Activated T-cell treated with anti-CD3 and anti-CD28 coated beads, Interleukin-2, amount 50 U/mL, for 72 hours (primary cell): Measurements from ENCODE around the gene TMA7. TPM values are rescaled to one million over a fixed set of nuclear protein-coding genes. Genes with fewer than 3 reads are reported as not detected.

Experiments
- ATAC-seq, 2 donors: fragments of 150-1000 bp; cut with Tn5 transposase; replicated peaks in 1 of 2; 2 replicates each; pipeline ENCODE4 v1.10.0; 2021; ENCODE audit warnings: moderate library complexity in 2 of 2, mild to moderate bottlenecking in 1 of 2
- DNase-seq, 2 donors: peaks; one replicate each; pipeline ENCODE4 v3.0.0; 2021 to 2022; ENCODE audit warnings: mixed read lengths in 1 of 2
- H3K27ac Mint-ChIP-seq: one replicate; pipeline ENCODE4 v1.8.0; 2022; ENCODE audit warnings: mild to moderate bottlenecking, moderate library complexity, mixed read lengths
- H3K27me3 Mint-ChIP-seq: one replicate; pipeline ENCODE4 v1.8.0; 2022; ENCODE audit warnings: low read depth, mixed read lengths
- H3K36me3 Mint-ChIP-seq, 2 donors: one replicate each; pipeline ENCODE4 v1.8.0; 2022; ENCODE audit warnings: mixed read lengths in 2 of 2, mild to moderate bottlenecking in 1 of 2; ENCODE audit not compliant: insufficient read depth in 2 of 2
- H3K4me1 Mint-ChIP-seq: one replicate; pipeline ENCODE4 v1.8.0; 2022; ENCODE audit warnings: low read depth, mixed read lengths
- H3K4me3 Mint-ChIP-seq, 2 donors: one replicate each; pipeline ENCODE4 v1.8.0; 2022; ENCODE audit warnings: mild to moderate bottlenecking in 2 of 2, mixed read lengths in 2 of 2, moderate library complexity in 2 of 2
- H3K9me3 Mint-ChIP-seq, 2 donors: one replicate each; pipeline ENCODE4 v1.8.0; 2022; ENCODE audit warnings: mixed read lengths in 2 of 2
- total RNA-seq, 2 donors: library from RNA; stranded (reverse); gene quantifications; one replicate each; pipeline ENCODE4 v1.2.3, GENCODE V29; 2022

TMA7 gene
- total RNA-seq, 2 donors from 2014 or later: 263 to 285 TPM

DNA sequence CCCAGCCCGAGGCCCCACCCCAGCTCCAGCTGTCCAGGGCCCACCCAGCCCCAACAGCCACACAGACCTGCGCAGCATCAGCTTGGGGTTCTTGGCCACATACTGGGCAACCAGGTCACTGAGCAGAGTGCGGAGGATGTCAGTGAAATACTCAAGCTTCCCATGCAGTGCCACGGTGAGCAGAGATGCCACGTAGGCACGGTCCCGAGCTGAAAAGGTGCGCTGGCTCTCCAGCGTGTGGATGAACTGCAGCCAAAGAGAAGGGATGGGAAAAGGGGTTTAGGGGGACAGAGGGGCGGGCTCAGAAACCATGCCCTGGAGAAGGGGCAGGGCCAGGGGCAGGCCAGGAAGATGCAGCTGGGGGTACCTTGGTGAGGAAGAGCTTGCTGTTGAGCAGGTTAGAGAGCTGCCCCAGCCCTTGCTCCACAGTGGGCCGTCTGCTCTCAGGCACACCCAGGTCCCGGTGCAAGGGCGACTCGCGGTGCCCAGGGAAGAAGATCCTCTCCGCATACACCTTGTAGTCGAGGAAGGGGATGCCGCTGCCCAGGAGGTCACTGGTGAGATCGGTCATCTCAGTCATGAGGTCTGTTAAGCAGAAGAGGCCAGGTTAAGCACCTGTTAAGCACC, 27.6 kb upstream of the TMA7 start:
- H3K36me3 Mint-ChIP-seq: no peaks in the 10 kb centered on the region
- no peaks in the 10 kb centered on the region for H3K9me3 Mint-ChIP-seq
- ATAC-seq (no peak), DNase-seq (no peak)
- H3K27ac Mint-ChIP-seq: no peak overlapping the region
- H3K4me3 Mint-ChIP-seq: no peak overlapping the region
- no peaks in the 10 kb centered on the region for H3K4me1 Mint-ChIP-seq
- H3K27me3 Mint-ChIP-seq: no peaks in the 10 kb centered on the region

DNA sequence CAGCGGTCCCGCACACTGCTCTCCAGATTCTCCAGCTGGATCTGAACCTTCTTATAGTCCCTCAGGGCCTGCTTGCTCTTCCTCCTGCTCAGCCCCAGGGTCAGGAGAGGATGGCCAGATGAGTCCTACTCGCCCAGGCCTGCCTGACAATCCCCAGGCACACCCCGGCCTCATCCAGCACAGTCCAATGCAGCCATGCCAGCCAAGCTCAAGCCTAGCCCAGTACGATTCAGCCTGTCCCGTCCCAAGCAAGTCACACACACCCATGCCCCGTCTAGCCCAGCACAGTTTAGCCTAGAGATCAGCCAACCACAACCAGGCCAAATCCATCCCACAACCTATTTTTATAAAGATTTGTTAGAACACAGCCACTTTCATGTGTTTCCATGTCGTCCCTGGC, 27.0 kb upstream of the TMA7 start:
- Mint-ChIP-seq H3K4me3 (no peak overlapping the region), H3K27me3 (no peaks in the 10 kb centered on the region), H3K36me3 (no peaks in the 10 kb centered on the region), H3K9me3 (no peaks in the 10 kb centered on the region), H3K4me1 (no peaks in the 10 kb centered on the region), H3K27ac (no peak overlapping the region)
- DNase-seq (no peak), ATAC-seq (no peak)

DNA sequence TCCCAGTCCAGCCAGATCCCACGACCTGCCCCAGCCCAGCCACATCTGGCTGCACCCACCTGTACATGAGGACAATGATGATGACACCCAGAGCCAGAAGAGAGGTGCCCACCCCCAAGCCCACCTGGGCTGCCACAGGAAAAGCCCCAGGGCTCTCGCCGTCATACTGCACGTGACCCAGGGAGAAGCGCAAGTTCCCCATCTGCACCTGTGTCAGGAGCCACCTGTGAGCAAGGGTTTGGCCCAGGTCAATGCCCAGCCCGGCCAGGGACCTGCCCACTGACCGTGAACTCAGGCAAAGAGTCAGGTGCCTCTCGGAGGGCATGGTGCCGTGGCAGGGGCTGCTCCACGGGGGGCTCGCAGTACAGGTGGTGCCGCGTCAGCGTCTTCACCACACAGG, 26.4 kb upstream of the TMA7 start:
- no peaks in the 10 kb centered on the region for H3K27me3 Mint-ChIP-seq
- H3K27ac Mint-ChIP-seq: no peak overlapping the region
- no peaks in the 10 kb centered on the region for H3K36me3 Mint-ChIP-seq
- ATAC-seq: no peak
- H3K9me3 Mint-ChIP-seq: no peaks in the 10 kb centered on the region
- no peak overlapping the region for H3K4me3 Mint-ChIP-seq
- no peak for DNase-seq
- no peaks in the 10 kb centered on the region for H3K4me1 Mint-ChIP-seq

DNA sequence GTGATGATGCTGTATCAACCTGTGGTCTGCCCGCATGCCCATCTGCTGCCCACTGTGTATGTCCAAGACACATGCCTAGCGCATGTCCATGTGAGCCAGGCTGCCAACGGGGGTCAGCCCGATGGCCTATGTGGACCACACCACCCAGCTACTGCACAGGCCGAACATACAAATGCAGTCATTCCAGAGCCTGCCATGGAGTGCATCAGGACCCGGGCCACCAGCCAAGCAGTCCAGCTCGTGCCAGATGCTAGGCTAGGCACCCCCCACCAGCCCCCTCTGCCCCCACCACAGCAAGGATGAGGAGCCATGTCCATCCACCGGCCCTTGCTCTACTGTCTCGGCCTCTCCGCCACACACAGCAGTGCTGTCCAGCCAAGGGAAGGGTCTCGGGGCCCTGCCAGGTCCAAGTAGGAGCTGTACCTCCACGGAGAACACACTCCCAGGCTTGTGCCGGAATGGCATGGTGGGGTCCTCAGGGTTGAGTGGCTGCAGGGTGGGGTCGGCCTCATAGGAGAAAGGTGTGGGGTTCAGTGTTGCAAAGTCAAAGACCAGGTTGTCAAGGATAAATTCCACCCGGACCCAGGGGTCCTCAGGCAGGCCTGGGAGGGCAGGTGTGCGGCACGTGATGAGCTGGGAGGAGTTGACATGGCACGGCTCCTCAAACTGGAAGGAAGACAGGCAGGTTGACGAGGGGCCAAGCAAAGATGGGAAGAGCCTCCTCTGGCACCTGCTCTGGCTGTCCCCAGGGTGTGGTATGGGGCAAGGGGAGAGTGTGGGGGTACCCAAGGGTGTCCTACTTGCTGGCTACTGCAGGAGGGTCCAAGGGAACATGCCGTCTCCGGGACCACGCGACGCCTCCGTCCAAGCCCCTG, 25.4 kb upstream of the TMA7 start:
- DNase-seq (no peak), ATAC-seq (no peak)
- Mint-ChIP-seq H3K27ac (no peak overlapping the region), H3K4me3 (no peak overlapping the region), H3K36me3 (no peaks in the 10 kb centered on the region), H3K27me3 (no peaks in the 10 kb centered on the region), H3K9me3 (no peaks in the 10 kb centered on the region), H3K4me1 (no peaks in the 10 kb centered on the region)

DNA sequence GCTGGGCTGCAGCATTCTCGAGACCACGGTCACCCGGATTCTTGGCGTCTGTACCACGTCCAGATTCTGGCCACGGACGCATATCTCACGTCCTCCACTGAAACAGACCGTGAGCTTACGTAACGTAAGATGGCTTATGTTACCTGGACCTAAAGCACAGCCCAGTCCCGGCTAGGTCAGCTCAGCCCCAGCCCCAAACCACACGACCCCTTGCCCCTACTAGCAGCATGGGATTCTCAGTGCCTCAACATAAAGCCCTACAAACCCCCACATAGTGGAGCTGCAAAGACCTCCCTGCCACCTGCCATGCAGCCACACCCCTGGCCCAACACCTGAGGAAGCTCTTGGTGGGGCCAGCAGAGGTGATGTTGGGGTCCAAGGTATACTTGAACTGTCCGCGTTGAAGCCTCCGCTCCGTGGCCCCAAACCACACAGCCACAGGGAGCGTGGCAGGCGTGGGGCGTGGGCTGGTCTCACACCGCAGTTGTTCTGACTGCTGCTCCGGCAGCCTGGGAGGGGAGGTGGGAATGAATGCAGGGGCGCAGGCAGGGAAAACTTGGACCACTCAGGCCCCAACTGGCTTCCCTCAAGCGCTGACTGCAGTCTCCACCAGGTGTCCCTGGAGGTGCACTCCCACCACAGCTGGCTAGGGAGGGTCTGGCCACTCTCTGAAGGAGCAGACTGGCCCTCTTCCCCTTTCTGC, 24.7 kb upstream of the TMA7 start:
- no peak for DNase-seq
- no peaks in the 10 kb centered on the region for H3K9me3 Mint-ChIP-seq
- no peak overlapping the region for H3K27ac Mint-ChIP-seq
- H3K4me1 Mint-ChIP-seq: no peaks in the 10 kb centered on the region
- H3K36me3 Mint-ChIP-seq: no peaks in the 10 kb centered on the region
- H3K27me3 Mint-ChIP-seq: no peaks in the 10 kb centered on the region
- no peak overlapping the region for H3K4me3 Mint-ChIP-seq
- ATAC-seq: no peak

DNA sequence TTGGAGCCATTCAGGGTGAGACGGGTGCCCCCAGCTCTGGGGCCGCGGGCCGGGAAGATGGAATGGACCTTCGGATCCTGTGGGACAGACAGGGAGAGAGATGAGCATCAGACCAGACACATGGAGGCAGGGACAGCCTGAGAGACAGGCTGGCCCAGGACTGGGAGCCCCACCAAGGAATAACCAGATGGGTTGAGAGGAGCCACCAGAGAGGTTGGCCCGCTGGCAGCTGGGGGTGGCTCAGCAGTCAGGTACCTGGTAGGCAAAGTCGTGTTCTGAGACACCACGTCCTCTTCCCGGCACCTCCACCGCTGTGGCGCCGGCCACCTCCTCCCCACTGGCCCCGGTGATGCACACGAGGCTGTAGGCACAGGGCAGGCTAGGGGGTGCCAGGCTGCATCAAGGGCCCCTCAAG, 24.0 kb upstream of the TMA7 start:
- no peak for ATAC-seq
- H3K36me3 Mint-ChIP-seq: no peaks in the 10 kb centered on the region

DNA sequence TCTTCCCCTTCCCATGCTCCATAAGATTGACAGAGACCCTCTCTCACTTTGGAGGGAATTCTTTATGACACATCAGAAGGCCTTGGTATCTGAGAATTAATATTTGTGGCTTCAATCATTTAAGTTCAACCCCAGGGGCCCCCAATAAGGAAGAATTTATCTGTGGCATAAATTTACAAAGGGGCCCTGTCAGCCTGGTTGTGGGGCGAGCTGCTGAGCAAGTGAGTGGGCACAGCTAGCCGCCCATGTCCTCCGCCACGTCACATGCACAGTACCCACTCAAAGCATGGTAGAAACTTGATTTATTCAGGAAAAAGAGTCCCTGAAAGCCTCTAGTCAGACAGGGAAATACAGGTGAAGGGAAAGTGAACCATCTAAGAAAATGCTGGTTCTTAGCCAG, 23.5 kb upstream of the TMA7 start:
- Mint-ChIP-seq H3K9me3 (no peaks in the 10 kb centered on the region), H3K27me3 (no peaks in the 10 kb centered on the region), H3K4me1 (no peaks in the 10 kb centered on the region), H3K4me3 (no peak overlapping the region), H3K27ac (no peak overlapping the region), H3K36me3 (no peaks in the 10 kb centered on the region)
- ATAC-seq (no peak), DNase-seq (no peak)

More for the DNA sequence above, 24.0 kb upstream of the TMA7 start:
- DNase-seq: no peak
- H3K27me3 Mint-ChIP-seq: no peaks in the 10 kb centered on the region
- no peak overlapping the region for H3K4me3 Mint-ChIP-seq
- H3K9me3 Mint-ChIP-seq: no peaks in the 10 kb centered on the region
- no peaks in the 10 kb centered on the region for H3K4me1 Mint-ChIP-seq
- H3K27ac Mint-ChIP-seq: no peak overlapping the region

DNA sequence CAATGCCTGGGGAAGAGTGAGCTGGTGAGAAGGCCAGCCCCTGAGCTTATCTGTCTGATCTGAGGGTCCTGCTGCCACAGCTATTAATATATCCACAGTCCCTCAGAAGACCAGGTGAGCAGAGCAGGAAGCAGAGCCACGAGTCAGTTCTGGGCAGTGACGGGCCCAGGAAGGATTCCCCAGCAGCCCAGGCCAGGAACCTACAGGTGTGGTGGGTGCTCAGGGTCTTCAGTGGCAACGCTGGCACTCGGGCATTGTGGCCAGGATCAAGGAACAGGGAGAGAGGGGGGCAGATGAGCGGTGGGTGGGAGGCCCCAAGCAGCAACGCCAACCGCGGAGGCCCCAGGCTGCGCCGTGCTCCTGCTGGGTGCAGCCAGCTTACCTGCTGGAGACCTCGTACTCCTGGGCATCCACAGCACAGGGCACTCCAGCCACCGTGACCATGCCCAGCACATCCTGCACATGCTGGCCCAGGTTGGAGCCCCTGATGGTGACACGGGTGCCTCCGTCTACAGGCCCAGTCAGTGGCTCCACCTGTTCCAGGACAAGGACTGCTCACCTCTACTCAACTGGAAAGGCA, 22.4 kb upstream of the TMA7 start:
- H3K36me3 Mint-ChIP-seq: no peaks in the 10 kb centered on the region

DNA sequence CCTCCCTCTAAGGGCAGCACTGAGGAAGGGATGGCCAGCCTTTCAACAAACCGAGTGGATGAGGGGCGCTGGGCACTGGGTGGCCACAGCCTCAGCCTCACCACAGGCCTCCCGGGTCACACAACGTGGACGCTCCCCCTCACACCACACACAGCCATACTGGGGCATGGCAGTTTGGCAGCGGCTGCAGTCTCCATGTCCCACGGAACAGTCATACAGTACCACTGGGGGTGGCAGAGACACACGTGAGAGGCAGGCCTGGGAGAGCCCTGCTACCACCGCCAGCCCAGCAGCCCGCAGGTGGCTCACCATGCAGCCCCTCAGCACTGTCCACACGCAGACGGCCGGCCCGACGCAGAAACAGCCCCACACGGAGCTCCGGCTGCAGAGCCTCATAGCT, 21.9 kb upstream of the TMA7 start:
- no peaks in the 10 kb centered on the region for H3K36me3 Mint-ChIP-seq
- no peaks in the 10 kb centered on the region for H3K4me1 Mint-ChIP-seq

More for the DNA sequence above, 22.4 kb upstream of the TMA7 start:
- Mint-ChIP-seq H3K27ac (no peak overlapping the region), H3K27me3 (no peaks in the 10 kb centered on the region), H3K9me3 (no peaks in the 10 kb centered on the region), H3K4me1 (no peaks in the 10 kb centered on the region), H3K4me3 (no peak overlapping the region)
- no peak for DNase-seq
- ATAC-seq: no peak

DNA sequence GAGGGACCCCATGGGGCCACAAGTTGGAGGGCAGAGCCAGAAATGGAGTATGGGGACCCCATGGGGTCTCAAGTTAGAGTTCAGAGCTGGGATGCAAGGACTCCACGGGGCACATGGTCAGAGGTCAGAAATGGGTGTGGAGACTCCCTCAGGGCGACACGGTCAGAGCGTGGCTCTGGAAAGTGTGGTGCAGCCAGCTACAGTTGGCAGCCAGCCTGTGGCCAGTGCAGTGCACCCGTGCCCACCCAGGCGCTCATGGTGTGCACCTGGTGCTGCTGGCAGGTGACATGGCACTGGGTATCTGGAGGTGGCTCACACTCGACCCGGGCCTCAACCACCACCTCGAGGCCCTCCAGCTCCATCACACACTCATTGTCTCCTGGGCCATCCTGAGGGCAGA, 21.4 kb upstream of the TMA7 start:
- Mint-ChIP-seq H3K27me3 (no peaks in the 10 kb centered on the region), H3K27ac (no peak overlapping the region), H3K4me3 (no peak overlapping the region), H3K4me1 (no peaks in the 10 kb centered on the region), H3K36me3 (no peaks in the 10 kb centered on the region), H3K9me3 (no peaks in the 10 kb centered on the region)
- DNase-seq: no peak
- no peak for ATAC-seq

More for the DNA sequence above, 21.9 kb upstream of the TMA7 start:
- DNase-seq: no peak
- H3K4me3 Mint-ChIP-seq: no peak overlapping the region
- no peaks in the 10 kb centered on the region for H3K9me3 Mint-ChIP-seq
- no peaks in the 10 kb centered on the region for H3K27me3 Mint-ChIP-seq
- ATAC-seq: no peak
- no peak overlapping the region for H3K27ac Mint-ChIP-seq

DNA sequence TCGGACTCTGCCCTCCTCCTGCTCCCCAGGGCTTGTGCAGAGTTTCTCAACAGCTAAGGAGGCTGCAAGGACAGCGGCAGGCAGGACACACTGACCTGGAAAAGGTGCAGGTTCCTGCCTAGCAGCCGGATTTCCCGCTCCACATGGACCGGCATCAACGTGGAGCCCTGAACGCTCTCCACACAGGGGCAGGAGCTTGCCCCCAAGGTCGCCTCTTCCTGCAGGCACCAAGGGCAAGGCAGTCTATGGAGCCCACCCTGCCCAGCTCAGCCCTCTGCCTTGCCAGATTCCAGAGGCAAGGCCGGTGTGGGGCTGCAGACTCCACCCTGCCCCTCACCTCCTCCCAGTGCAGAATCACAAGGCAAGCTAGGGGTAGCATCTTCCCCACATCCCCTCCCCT, 20.9 kb upstream of the TMA7 start:
- no peaks in the 10 kb centered on the region for H3K9me3 Mint-ChIP-seq
- no peak for DNase-seq
- H3K27ac Mint-ChIP-seq: no peak overlapping the region
- ATAC-seq: no peak
- H3K36me3 Mint-ChIP-seq: no peaks in the 10 kb centered on the region
- no peaks in the 10 kb centered on the region for H3K27me3 Mint-ChIP-seq
- H3K4me3 Mint-ChIP-seq: no peak overlapping the region
- H3K4me1 Mint-ChIP-seq: no peaks in the 10 kb centered on the region

DNA sequence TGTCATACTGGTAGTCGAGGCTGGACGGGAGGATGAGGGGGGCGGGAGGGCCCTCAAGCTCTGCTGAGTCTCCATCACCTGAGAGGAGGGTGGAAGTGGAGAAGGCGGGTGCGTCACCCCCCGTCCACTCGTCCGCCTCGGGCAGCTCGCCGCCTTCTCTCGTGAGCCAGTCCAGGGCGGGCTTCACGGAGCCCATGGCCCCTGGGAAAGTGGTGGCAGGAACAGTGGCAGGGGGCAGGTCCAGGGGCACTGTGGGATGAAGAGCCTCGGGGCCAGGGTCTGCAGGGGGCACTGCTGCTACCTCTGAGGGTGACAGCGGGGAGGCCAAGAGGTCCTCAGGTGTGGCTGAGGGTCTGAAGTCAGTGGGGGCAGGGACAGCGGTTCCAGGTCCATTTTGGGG, 20.5 kb upstream of the TMA7 start:
- Mint-ChIP-seq H3K4me1 (no peaks in the 10 kb centered on the region), H3K9me3 (no peaks in the 10 kb centered on the region), H3K4me3 (no peak overlapping the region), H3K27ac (no peak overlapping the region), H3K36me3 (no peaks in the 10 kb centered on the region), H3K27me3 (no peaks in the 10 kb centered on the region)
- ATAC-seq (no peak), DNase-seq (no peak)

DNA sequence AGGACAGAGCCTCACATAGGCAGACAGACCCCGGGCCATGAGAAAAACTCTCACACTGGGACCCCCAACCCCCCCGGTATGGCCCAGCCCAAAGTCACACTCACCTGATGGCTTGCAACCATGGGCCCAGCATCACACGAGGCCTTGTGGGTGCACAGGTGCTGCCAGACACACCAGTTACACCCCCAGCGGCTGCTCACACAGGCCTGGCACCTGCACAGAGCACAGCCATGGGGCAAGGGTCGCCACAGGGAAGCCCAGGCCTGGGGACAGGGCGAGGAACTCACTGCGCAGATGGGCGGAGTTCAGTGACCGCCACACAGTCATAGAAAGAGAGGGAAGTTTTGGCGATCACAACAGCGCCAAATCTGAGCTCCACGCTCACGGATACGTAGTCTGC, 19.5 kb upstream of the TMA7 start:
- H3K27ac Mint-ChIP-seq: no peak overlapping the region
- no peaks in the 10 kb centered on the region for H3K9me3 Mint-ChIP-seq
- DNase-seq (no peak), ATAC-seq (no peak)
- H3K36me3 Mint-ChIP-seq: no peaks in the 10 kb centered on the region
- H3K27me3 Mint-ChIP-seq: no peaks in the 10 kb centered on the region
- no peak overlapping the region for H3K4me3 Mint-ChIP-seq
- H3K4me1 Mint-ChIP-seq: no peaks in the 10 kb centered on the region
